ENCODE measurements around the gene CCL25. TPM values are rescaled to one million over a fixed set of nuclear protein-coding genes. Genes with fewer than 3 reads are reported as not detected.

The CCL25 gene
- total RNA-seq, 1 experiment from 2014 or later = not detected

GRCh38 chr19:8034178-8034525 is 18.4 kb upstream of the CCL25 start:
- H3K9ac ChIP-seq (ENCODE audit: low read length) = no peak overlapping the region
- H2AFZ ChIP-seq (ENCODE audit: low read depth, low read length, poor library complexity, severe bottlenecking) = no peak overlapping the region
- DNase-seq (ENCODE audit: low read depth, low spot score) (no peak), ATAC-seq (no peak)
- no peaks in the 10 kb centered on the region for H3K27me3 ChIP-seq (ENCODE audit: insufficient read depth, low read length)
- H3K36me3 ChIP-seq (ENCODE audit: control insufficient read depth in 1 of 2, insufficient read depth in 2 of 2, low read length in 2 of 2) = no peaks in the 10 kb centered on the region
- no peak overlapping the region for H3K4me3 ChIP-seq (replicated peaks in 1 of 2; ENCODE audit: low read depth in 1 of 2, low read length in 2 of 2)
- TF ChIP-seq YY1 (IDR thresholded peaks at IDR 0.05; ENCODE audit: extremely low read depth, insufficient replicate concordance, low read depth, low read length) (no peak), SIN3A (IDR thresholded peaks at IDR 0.05; ENCODE audit: low read depth) (no peak), CBX3 (IDR thresholded peaks at IDR 0.05; ENCODE audit: low read depth) (no peak)
- no TSS peak for BruUV-seq (replicated peaks)
- H3K9me3 ChIP-seq (ENCODE audit: control insufficient read depth in 1 of 2, insufficient read depth in 1 of 2, low read depth in 1 of 2, low read length in 2 of 2) = no peaks in the 10 kb centered on the region
- intact Hi-C loops (cut with micrococcal nuclease) = no loop called here
- peaks cover 3 to 4% of the 10 kb centered on the region in 2 experiments; a peak in 3 of 4 replicates for H3K4me1 ChIP-seq (ENCODE audit: control insufficient read depth in 1 of 2, insufficient read depth in 2 of 2, low read length in 2 of 2)
- ChIA-PET RAD21 (ENCODE audit: low non-redundant PET in 1 of 2, low total read pairs in 2 of 2, uncharacterized antibody in 2 of 2, unreplicated experiment in 2 of 2) (no interaction called here), CTCF (no interaction called here), POLR2A (no interaction called here)
- no peak overlapping the region for H3K27ac ChIP-seq (ENCODE audit: low read depth, low read length)
- no peaks in the 10 kb centered on the region for H3K9me2 ChIP-seq (ENCODE audit: insufficient read depth)
- H3K79me2 ChIP-seq (ENCODE audit: insufficient read depth, low read length) = no peaks in the 10 kb centered on the region
- H4K20me1 ChIP-seq (ENCODE audit: insufficient read depth) = no peaks in the 10 kb centered on the region
- H3K4me2 ChIP-seq (ENCODE audit: low read length) = no peak overlapping the region

GRCh38 chr19:8036434-8037099 is 16.0 kb upstream of the CCL25 start:
- POLR2A ChIA-PET = no interaction called here
- no peak for ATAC-seq

More at GRCh38 chr19:8036434-8037099, 16.0 kb upstream of the CCL25 start:
- Histone ChIP-seq H3K9ac (ENCODE audit: low read length) (no peak overlapping the region), H3K79me2 (ENCODE audit: insufficient read depth, low read length) (no peaks in the 10 kb centered on the region), H3K27me3 (ENCODE audit: insufficient read depth, low read length) (no peaks in the 10 kb centered on the region), H2AFZ (ENCODE audit: low read depth, low read length, poor library complexity, severe bottlenecking) (no peak overlapping the region), H3K27ac (ENCODE audit: low read depth, low read length) (no peak overlapping the region), H3K9me3 (ENCODE audit: control insufficient read depth in 1 of 2, insufficient read depth in 1 of 2, low read depth in 1 of 2, low read length in 2 of 2) (no peaks in the 10 kb centered on the region), H3K9me2 (ENCODE audit: insufficient read depth) (no peaks in the 10 kb centered on the region), H3K36me3 (ENCODE audit: control insufficient read depth in 1 of 2, insufficient read depth in 2 of 2, low read length in 2 of 2) (no peaks in the 10 kb centered on the region), H3K4me3 (replicated peaks in 1 of 2; ENCODE audit: low read depth in 1 of 2, low read length in 2 of 2) (no peak overlapping the region), H3K4me2 (ENCODE audit: low read length) (no peak overlapping the region), H3K4me1 (ENCODE audit: control insufficient read depth in 1 of 2, insufficient read depth in 2 of 2, low read length in 2 of 2) (peaks cover 4 to 9% of the 10 kb centered on the region in 2 experiments; a peak in 3 of 4 replicates), H4K20me1 (ENCODE audit: insufficient read depth) (no peaks in the 10 kb centered on the region)
- TF ChIP-seq TCF7L2 (IDR thresholded peaks at IDR 0.05; ENCODE audit: borderline replicate concordance, extremely low read depth, insufficient read depth, insufficient read length) = no peak
- no peak for TF ChIP-seq ELF1 (IDR thresholded peaks at IDR 0.05; ENCODE audit: borderline replicate concordance, low read depth)
- no peak for TF ChIP-seq SP1 (IDR thresholded peaks at IDR 0.05; ENCODE audit: low read depth)
- no peak for TF ChIP-seq REST (IDR thresholded peaks at IDR 0.05; ENCODE audit: low read depth)
- TF ChIP-seq JUND (IDR thresholded peaks at IDR 0.05) = no peak
- TF ChIP-seq POLR2A (IDR thresholded peaks at IDR 0.05; ENCODE audit: borderline replicate concordance, extremely low read depth, insufficient read depth, insufficient read length) = no peak
- no peak for TF ChIP-seq YY1 (IDR thresholded peaks at IDR 0.05; ENCODE audit: extremely low read depth, insufficient replicate concordance, low read depth, low read length)
- TF ChIP-seq ATF3 (IDR thresholded peaks at IDR 0.05) = no peak
- TF ChIP-seq EGR1 (IDR thresholded peaks at IDR 0.05; ENCODE audit: low read depth) = no peak
- TF ChIP-seq CEBPB (IDR thresholded peaks at IDR 0.05; ENCODE audit: low read depth) = no peak
- TF ChIP-seq EZH2 (IDR thresholded peaks at IDR 0.05) = no peak
- no peak for TF ChIP-seq SIN3A (IDR thresholded peaks at IDR 0.05; ENCODE audit: low read depth)
- TF ChIP-seq MAX (IDR thresholded peaks at IDR 0.05) = no peak
- no peak for TF ChIP-seq ZFX (IDR thresholded peaks at IDR 0.05)
- CTCF ChIA-PET = no interaction called here
- DNase-seq (ENCODE audit: low read depth, low spot score) = no peak
- RAD21 ChIA-PET (ENCODE audit: low non-redundant PET in 1 of 2, low total read pairs in 2 of 2, uncharacterized antibody in 2 of 2, unreplicated experiment in 2 of 2) = no interaction called here
- intact Hi-C loops (cut with micrococcal nuclease) = no loop called here
- BruUV-seq (replicated peaks) = no TSS peak

Measured in HCT116 (cell line).